Gastroesophageal sphincter (tissue), 4 donors: ENCODE data around the gene LMTK2. TPM values are rescaled to one million over a fixed set of nuclear protein-coding genes. Genes with fewer than 3 reads are reported as not detected.
"Not testable (repeated sequence)": the region's sequence is repeated elsewhere in the genome, so short reads cannot be mapped to it uniquely, and the experiment has no call there.

Experiments used
- ATAC-seq: fragments of 150-250 bp; one replicate; pipeline ENCODE4 v1.9.1; 2016; ENCODE audit warnings: mild to moderate bottlenecking, moderate library complexity
- H3K27ac ChIP-seq, 4 donors: fragments of 200-600 bp; sonication (generic) in 3 of 4; 1 replicate in 3 of 4; 2 replicates in 1 of 4; pipeline ENCODE4 v1.5.1; 2016 to 2019
- H3K27me3 ChIP-seq: fragments of 200-600 bp; sonication (generic); one replicate; pipeline ENCODE4 v1.5.1; 2019
- H3K36me3 ChIP-seq, 2 donors: fragments of 200-600 bp; sonication (generic); one replicate each; pipeline ENCODE4 v1.5.1; 2019; ENCODE audit warnings: control low read depth in 1 of 2
- H3K4me1 ChIP-seq, 3 donors: fragments of 200-600 bp; sonication (generic); 1 replicate in 2 of 3; 2 replicates in 1 of 3; pipeline ENCODE4 v1.5.1; 2016 to 2019; ENCODE audit warnings: control low read depth in 2 of 3
- H3K4me3 ChIP-seq, 2 donors: fragments of 200-600 bp; sonication (generic); one replicate each; pipeline ENCODE4 v1.5.1; 2019; ENCODE audit warnings: mild to moderate bottlenecking in 1 of 2, moderate library complexity in 1 of 2
- H3K9me3 ChIP-seq, 3 donors: fragments of 200-600 bp; sonication (generic); one replicate each; pipeline ENCODE4 v1.5.1; 2017 to 2019; ENCODE audit warnings: control low read depth in 2 of 3
- CTCF ChIP-seq, 4 experiments: fragments of 200-600 bp in 2 of 4; fragments of 450-650 bp in 2 of 4; sonication (generic) in 1 of 4; IDR thresholded peaks; one replicate each; pipeline ENCODE4 v1.5.1; 2017 to 2019; ENCODE audit warnings: antibody characterized with exemption in 4 of 4, mild to moderate bottlenecking in 2 of 4, moderate library complexity in 2 of 4
- EP300 ChIP-seq: sonication (generic); formaldehyde crosslinking; IDR thresholded peaks from one replicate; pipeline ENCODE4 v1.6.1; 2017; ENCODE audit warnings: antibody characterized with exemption, mild to moderate bottlenecking
- POLR2A ChIP-seq, 2 donors: fragments of 450-650 bp; IDR thresholded peaks; one replicate each; pipeline ENCODE4 v1.6.1; 2017; ENCODE audit warnings: antibody characterized with exemption in 2 of 2, mild to moderate bottlenecking in 2 of 2, moderate library complexity in 1 of 2
- POLR2AphosphoS5 ChIP-seq: sonication (generic); formaldehyde crosslinking; IDR thresholded peaks from one replicate; pipeline ENCODE4 v1.6.1; 2017; ENCODE audit warnings: antibody characterized with exemption
- WGBS, 2 donors: methylation state at CpG; one replicate each; pipeline ENCODE4 v1.1.5; 2018; ENCODE audit warnings: low coverage in 1 of 2; 5-methylcytosine and 5-hydroxymethylcytosine counted together
- total RNA-seq, 4 donors: library from RNA; depleted of rRNA; stranded (reverse); fragments of >200 nt; gene quantifications; one replicate each; pipeline ENCODE4 v1.1.0, GENCODE V29; 2016

Gene LMTK2
- total RNA-seq, 4 donors from 2014 or later: 16.0 to 34.5 (median 22.1) TPM

GRCh38 chr7:98214811-98215321 is 108.2 kb downstream of the LMTK2 start:
- Histone ChIP-seq H3K36me3 (peaks cover 0 to 38% of the 10 kb centered on the region in 2 donors), H3K9me3 (no peaks in the 10 kb centered on the region), H3K27me3 (peaks cover 24% of the 10 kb centered on the region), H3K4me3 (no peak overlapping the region), H3K4me1 (peaks cover 0 to 16% (median 3%) of the 10 kb centered on the region in 3 donors), H3K27ac (no peak overlapping the region)
- WGBS, 2 donors: 91% methylated on average over 6 of the region's 27 CpGs; no CpG with 5 or more reads in 1 of the 2 donors
- no peak for TF ChIP-seq POLR2A (IDR thresholded peaks at IDR 0.05)
- ATAC-seq: no peak

- peaks cover 19% of the 10 kb centered on the region for H3K27me3 ChIP-seq
- H3K36me3 ChIP-seq: peaks cover 0 to 48% of the 10 kb centered on the region in 2 donors
- no peak for ATAC-seq
- H3K4me1 ChIP-seq: peaks cover 0 to 10% (median 0%) of the 10 kb centered on the region in 3 donors
- no peak overlapping the region for H3K27ac ChIP-seq
- H3K9me3 ChIP-seq: no peaks in the 10 kb centered on the region
- WGBS, 2 donors: 90 to 94% methylated on average over 8 to 17 of the region's 32 CpGs
- H3K4me3 ChIP-seq: no peak overlapping the region
- no peak for TF ChIP-seq EP300
- TF ChIP-seq POLR2AphosphoS5: no peak
- no peak for TF ChIP-seq CTCF (IDR thresholded peaks at IDR 0.05)
- no peak for TF ChIP-seq POLR2A (IDR thresholded peaks at IDR 0.05)
Measured at GRCh38 chr7:98215561-98216495, 109.2 kb downstream of the LMTK2 start.

- H3K27ac ChIP-seq: no peak overlapping the region
- no peak for ATAC-seq
Measured at GRCh38 chr7:98216941-98217622, 110.4 kb downstream of the LMTK2 start.

DNA sequence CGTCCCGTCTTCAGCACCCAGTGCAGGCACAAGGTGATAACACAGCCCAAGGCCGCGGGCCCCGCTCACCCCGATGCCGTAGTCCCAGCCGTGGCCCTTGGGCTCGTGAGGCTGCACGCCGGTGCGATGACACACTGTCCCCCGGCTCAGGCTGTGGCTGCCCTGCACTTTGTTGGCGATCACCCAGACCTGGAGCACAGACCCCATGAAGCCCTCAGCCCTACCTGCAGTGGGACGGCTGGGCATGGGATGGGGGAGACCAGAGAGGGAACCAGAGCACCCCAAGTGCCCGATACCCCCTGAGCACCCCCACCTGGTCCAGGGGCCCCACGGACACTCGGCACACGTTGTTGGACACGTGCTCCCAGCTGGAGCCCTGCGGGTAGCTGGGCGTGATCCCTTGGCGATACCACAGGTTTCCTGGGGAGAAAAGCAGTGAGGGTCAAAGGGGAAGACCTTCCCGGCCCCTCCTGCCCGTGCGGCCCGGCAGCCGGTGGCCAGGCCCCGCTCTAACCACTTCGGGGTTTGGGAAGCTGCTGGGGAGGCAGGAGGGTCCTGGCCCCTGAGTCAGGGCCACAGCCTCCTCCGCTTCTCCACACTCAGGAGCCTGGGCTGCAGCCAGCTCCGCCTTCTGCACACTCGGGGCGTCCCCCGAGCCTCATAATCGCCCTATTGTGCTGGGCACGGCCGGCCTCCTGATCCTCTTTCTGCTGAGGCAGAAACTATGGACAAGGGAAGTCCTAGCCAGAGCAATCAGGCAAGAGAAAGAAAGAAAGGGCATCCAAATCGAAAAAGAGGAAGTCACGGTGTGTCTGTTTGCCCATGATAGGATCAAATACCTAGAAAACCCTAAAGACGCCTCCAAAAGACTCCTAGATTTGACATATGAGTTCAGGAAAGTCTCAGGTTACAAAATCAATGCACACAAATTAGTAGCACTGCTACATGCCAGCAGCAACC is 111.2 kb downstream of the LMTK2 start:
- TF ChIP-seq POLR2AphosphoS5 (no peak), EP300 (no peak), POLR2A (IDR thresholded peaks at IDR 0.05) (no peak), CTCF (IDR thresholded peaks at IDR 0.05) (no peak)
- Histone ChIP-seq H3K9me3 (no peaks in the 10 kb centered on the region), H3K27ac (no peak overlapping the region), H3K36me3 (peaks cover 0 to 69% of the 10 kb centered on the region in 2 donors), H3K27me3 (no peaks in the 10 kb centered on the region), H3K4me3 (no peak overlapping the region), H3K4me1 (no peaks in the 10 kb centered on the region)
- ATAC-seq: no peak
- WGBS, 2 donors: 80% methylated on average over 1 of the region's 41 CpGs; no CpG with 5 or more reads in 1 of the 2 donors

More at GRCh38 chr7:98216941-98217622, 110.4 kb downstream of the LMTK2 start:
- peaks cover 7% of the 10 kb centered on the region for H3K27me3 ChIP-seq
- no peak for TF ChIP-seq EP300
- TF ChIP-seq POLR2A (IDR thresholded peaks at IDR 0.05): no peak
- no peak for TF ChIP-seq CTCF (IDR thresholded peaks at IDR 0.05)
- no peak for TF ChIP-seq POLR2AphosphoS5
- WGBS, 2 donors: no CpG with 5 or more reads among the region's 24 CpGs
- H3K4me3 ChIP-seq: no peak overlapping the region
- no peaks in the 10 kb centered on the region for H3K4me1 ChIP-seq
- peaks cover 0 to 61% of the 10 kb centered on the region in 2 donors for H3K36me3 ChIP-seq
- no peaks in the 10 kb centered on the region for H3K9me3 ChIP-seq

GRCh38 chr7:98219382-98219781 is 112.7 kb downstream of the LMTK2 start:
- not testable (repeated sequence) for H3K4me3 ChIP-seq, H3K9me3 ChIP-seq, ATAC-seq, H3K4me1 ChIP-seq, H3K27me3 ChIP-seq, H3K27ac ChIP-seq
- 94 to 97% methylated on average over 5 to 6 of the region's 6 CpGs for WGBS, 2 donors
- peaks cover 0 to 84% of the 10 kb centered on the region in 2 donors for H3K36me3 ChIP-seq
